Measurements from ENCODE around the gene TSGA10. TPM values are rescaled to one million over a fixed set of nuclear protein-coding genes. Genes with fewer than 3 reads are reported as not detected.

TSGA10 gene, protein sequence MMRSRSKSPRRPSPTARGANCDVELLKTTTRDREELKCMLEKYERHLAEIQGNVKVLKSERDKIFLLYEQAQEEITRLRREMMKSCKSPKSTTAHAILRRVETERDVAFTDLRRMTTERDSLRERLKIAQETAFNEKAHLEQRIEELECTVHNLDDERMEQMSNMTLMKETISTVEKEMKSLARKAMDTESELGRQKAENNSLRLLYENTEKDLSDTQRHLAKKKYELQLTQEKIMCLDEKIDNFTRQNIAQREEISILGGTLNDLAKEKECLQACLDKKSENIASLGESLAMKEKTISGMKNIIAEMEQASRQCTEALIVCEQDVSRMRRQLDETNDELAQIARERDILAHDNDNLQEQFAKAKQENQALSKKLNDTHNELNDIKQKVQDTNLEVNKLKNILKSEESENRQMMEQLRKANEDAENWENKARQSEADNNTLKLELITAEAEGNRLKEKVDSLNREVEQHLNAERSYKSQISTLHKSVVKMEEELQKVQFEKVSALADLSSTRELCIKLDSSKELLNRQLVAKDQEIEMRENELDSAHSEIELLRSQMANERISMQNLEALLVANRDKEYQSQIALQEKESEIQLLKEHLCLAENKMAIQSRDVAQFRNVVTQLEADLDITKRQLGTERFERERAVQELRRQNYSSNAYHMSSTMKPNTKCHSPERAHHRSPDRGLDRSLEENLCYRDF
- 1.9 and 2.1 TPM in 2 replicates for total RNA-seq

DNA sequence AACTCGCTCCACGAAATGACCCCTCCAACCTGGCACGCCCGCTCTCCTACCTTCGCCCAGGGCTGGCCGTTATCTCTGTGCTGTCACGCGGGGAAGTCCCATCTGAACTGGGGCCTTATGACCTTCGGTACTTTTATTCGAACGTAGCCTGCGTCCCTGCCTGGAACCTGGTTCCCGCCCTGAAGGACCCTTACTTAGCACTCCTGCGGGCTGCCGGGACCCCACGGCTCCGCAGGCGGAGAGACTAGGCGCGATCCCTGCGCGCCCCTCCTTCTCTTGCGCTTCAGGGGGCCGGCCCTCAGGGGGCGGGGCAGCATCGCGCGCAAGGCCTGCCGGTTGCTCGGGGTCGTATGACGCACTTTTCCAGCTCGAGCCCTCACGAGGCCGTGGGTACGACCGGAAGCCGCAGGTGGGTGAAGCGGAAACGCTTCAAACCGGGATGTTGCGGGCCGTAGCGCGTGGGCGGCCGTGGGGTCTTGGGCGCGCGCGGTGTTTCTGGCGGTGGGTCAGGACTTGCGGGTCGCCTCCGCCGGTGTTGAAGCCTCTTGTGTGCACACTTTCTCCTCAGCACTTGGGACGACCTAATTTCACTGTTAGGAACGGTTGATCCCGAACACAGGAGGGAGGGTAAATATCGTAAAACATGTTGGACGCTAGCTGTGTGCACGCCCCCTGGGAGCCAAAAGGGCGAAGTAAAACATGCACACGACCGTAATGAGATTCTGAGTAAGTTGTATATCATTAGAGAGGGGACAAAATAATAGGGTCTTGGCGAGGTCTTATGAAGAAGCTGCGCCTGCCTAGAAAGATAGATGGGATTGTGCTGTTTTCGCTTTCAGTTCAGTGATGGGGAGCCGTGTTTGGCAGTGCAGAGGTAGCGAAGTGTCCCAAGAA lies at the start of gene TSGA10, which contains the start of gene LIPT1:
TSGA10 (minus strand) TSS at position 300 of the 894 bp plus-strand sequence. CDS start 45,503 bp downstream, outside the sequence.
LIPT1 (plus strand) TSS at position 325 of the 894 bp plus-strand sequence. CDS start 6,991 bp downstream, outside the sequence.

DNA sequence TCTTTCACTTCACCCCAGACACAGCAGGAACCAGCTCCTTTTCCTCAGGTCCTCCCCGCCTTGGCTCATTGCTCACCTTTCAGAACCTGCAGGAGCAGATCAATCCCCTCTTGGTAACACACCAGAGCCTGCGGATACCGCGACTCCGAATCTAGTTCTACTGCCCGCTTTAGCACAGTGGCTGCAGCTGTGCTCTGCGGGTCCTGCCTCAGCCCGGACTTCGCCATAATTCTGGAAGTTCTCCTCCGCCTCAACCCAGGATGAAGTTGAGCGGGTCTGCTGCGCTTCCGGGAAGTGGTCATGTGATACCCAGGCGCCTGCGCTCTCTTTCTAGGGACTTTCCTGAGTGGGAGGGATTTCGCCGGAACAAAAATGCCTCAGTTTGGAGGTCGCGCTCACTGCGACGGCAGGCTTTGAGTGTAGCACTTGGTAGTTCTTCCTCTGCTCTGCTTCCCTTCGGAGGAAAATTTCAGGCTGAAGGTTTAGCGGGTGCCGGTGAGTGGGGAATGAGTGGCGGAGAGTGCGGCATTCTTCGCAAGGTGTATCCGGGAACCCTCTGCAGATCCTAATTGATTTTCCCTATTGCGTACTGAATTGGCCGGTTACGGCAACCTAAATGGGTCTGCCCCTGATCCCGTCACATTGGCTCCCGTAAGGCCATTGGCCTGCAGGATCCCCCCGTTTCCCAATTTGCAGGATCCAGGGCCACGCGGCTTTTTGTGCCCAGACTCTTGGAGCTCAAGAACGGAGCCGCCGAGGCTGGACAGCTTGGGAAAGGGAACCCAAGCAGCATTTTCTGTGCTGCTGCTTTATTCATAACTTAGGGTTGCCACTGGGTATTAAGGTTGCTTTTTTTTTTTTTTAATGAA lies 26.2 kb upstream of the TSGA10 start, which contains the start of the genes MITD1 and MRPL30:
MITD1 (minus strand) TSS at position 304 of the 869 bp plus-strand sequence; CDS start at position 227, 77 bp downstream.
MRPL30 (plus strand) TSS at position 430 of the 869 bp plus-strand sequence. CDS start 5,020 bp downstream, outside the sequence.

DNA sequence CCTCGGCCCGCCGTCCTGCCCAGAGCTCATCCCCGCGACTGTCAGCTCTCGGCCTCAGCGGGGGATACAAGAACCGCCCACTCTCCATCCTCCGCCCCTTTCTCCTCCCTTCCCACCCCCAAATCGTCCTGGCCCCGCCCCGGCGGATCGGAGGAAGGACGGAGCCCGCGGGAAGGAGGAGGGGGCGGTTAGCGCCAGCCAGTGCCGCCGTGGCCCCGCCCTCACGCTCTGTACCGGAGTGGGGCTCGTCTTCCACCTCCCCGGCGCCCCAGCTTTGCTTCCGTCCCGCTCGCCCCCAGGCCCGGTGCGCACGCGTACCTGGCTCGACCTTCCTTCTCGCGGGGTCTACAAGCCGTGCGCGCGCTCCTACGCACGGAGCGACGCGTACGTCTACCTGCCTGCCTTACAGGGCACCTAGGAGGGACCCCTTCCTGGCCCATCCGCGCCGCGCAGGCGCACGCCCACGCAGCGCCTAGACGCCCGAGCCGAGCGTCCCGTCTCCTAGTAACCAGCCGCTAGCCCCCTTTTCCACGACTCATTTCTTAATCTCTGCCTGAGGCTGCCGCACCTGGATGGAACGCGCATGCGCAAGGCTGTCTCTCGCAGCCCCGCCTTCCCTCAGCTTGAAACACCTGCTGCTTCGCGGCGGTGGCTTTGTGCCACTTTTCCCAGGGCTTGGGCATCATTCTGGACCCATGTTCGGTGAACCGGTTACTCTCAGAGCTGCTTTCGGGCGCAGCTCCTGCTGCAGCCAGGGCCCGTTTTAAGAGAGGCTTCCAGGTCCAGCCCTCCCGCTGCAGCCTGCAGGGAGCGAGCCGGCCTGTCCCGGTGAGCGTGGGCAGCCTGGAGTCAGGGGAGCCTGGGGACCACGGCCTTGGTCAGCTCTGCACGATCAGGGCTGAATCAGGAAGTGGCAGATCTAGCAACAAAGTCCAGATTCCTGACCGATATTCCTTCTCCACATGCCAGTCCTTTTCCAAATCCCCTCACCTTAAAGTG lies 13.3 kb downstream of the TSGA10 start, which contains the start of gene C2orf15:
C2orf15 (plus strand) TSS at position 598 of the 999 bp plus-strand sequence. CDS start 8,852 bp downstream, outside the sequence.

Small RNA genes lying within 50 kb of the gene (small RNA-seq; reads per million reads assigned to genes)
- gene AC092587.1: not detected

Other genes starting within 250 kb of the TSGA10 start
- gene CRACDL, start 218.7 kb downstream of the TSGA10 start, total RNA-seq: 0.12 and 0.16 TPM in 2 replicates
- not detected in 2 replicates for gene C2orf15, start 13.2 kb downstream of the TSGA10 start, total RNA-seq
- 4.5 and 4.7 TPM in 2 replicates for gene LIPT1, start within 50 bp of the TSGA10 start, total RNA-seq
- 10.4 and 11.4 TPM in 2 replicates for gene MITD1, start 26.1 kb upstream of the TSGA10 start, total RNA-seq
- gene MRPL30, start 26.2 kb upstream of the TSGA10 start, total RNA-seq: 28.1 and 31.0 TPM in 2 replicates
- gene LYG2, start 100.7 kb upstream of the TSGA10 start, total RNA-seq: not detected in 2 replicates
- 0.32 TPM in 1 of 2 replicates, not detected in the other for gene LYG1, start 146.3 kb upstream of the TSGA10 start, total RNA-seq
- 56.0 and 63.4 TPM in 2 replicates for gene TXNDC9, start 181.4 kb upstream of the TSGA10 start, total RNA-seq
- 12.1 and 18.2 TPM in 2 replicates for gene EIF5B, start 182.4 kb upstream of the TSGA10 start, total RNA-seq

Data from hair follicle dermal papilla cell (primary cell).